CD4-positive, alpha-beta T cell treated with Interleukin-12 subunit alpha and Interleukin-12 subunit beta, for 1 hour (primary cell): ENCODE data around the gene C1GALT1.
"Not testable (repeated sequence)": the region's sequence is repeated elsewhere in the genome, so short reads cannot be mapped to it uniquely, and the experiment has no call there.

ENCODE experiments used
- DNase-seq: peaks from one replicate; pipeline ENCODE4 v3.0.0-alpha.2; 2020

The C1GALT1 gene

DNA sequence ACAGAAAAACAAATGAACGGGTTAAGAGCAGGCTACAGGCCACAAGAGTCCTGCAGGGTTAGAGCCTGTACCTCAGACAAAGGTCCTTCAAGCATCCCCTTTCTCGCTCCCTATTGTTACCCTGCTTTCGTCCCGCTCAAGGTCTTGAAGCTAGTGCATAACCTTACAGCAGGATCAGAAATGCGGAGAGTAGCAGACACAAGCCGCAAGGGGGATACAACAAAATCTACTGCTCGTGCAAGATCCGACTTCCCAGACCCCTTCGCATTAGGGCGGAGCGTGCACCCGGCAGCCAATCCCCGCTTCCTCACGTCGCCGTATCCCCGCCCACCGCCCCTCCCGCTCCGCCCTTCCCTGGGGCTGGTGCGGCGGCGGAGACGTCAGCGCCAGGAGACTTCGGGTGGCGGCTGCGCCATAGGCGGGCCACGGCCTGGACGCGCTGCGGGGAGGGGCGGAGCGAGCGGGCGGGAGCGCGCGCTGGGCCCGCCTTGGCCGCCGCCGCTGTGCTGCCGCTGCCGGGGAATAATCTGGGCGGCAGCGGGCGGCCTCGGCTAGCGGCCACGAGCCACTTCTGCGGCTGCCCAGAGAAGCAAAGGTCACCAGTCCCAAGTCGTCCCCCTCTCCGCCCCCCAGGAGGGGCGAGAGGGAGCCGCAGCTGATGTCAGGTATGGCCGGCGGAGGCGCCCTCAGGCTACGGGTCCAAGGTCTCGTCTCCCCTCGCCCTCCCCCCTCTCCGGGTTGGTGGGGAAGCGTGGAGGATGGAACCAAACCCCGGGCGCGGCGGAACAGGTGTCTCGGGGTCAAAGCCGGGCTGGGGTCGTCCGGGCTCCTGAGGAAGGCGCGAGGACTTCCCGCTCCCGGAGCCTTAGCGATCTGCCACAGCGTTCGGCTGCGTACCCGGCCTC is at the start of gene C1GALT1:
Gene C1GALT1, plus strand, starts transcription at position 389 of the 905 bp plus-strand sequence. CDS start 51,776 bp downstream, outside the sequence.
- peak; percentile 98 for DNase-seq

DNA sequence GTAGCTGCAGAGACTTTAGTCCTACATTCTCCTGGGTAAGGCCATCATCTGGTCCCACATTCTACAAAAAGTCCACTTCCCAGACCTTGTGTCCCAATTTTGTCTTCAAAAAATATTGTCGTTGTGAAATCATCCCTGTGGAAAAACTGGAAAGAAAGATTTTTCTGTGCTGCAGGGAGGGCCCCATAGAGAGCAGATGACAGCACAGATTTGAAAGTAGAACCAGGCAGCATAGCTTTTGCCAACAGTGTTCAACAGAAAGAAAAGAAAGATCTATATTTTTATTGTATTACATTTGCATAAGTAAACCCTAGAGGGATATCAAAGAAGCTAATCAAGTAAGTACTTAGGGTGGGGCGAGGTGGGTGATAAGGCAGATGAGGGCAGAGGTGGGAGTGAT is 48.3 kb upstream of the C1GALT1 start:
- no peak for DNase-seq

DNA sequence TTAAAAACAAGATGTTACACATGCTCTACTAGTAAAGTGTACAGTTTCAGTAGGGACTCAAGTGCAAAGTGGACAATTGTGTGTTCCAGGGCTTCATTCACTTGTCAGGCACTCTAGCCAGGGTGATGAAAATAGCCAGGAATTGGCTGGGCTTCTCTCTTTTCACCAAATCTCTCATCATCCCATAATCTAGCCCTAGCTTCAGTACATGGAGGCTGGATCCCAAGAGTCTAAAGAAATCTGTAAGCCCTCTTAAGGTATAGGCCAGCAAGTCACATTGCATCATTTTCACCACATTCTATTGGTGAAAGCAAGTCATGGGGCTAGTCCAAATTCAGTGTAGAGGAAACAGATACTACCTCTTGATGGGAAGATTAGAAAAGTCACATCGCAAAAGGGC is 47.3 kb upstream of the C1GALT1 start:
- no peak for DNase-seq

DNA sequence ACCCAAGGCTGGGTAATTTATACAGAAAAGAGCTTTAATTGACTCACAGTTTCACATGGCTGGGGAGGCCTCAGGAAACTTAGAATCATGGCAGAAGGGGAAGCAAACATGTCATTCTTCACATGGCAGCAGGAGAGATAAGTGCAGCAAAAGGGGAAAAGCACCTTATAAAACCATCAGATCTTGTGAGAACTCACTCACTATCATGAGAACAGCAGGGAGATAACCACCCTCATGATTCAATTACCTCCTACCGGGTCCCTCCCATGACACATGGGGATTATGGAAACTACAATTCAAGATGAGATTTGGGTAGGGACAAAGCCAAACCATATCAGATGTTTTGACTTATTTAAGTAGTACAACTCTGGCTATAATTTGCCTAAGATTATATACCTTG is 46.4 kb upstream of the C1GALT1 start:
- DNase-seq: not testable (repeated sequence)

DNA sequence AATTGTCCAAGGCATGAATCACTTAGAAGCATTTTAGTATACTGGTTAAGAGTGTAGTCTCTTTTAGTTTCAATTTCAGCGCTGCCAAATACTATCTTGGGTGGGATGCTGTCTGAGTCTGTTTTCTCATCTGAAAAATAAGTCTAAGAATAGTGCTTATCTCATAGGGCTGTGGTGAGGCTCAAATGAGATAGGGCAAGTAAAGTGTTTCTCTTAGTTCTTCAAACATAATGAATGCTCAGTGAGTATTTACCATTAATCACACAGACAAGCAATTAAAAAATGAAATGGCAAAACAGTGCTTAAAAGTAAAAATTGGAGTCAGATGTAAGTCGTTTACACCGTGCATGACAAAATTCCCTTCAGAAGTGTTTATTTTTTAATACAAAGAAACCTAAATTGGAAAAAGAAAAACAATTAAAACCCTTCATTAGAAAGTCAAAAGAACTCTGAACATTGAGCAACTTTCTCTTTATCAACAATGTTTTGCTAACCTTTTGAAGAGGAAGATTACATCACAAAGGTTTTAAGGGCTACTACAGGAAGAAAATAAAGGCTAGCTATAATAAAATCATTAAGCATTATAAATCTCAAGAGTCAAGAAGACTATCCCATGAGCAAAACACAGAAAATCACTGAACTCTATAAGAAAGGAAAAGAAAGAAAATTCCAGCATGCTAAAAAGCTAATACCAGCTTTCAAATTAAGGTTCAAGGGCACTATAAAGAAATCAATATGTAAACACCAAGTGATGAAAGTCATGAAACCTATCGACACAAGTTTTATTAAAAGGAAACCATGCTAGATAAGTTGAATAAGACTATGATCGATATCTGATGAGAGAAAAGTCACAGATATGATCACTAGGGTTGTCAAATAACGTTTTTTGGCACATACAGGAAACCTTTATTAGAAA is 45.6 kb upstream of the C1GALT1 start:
- DNase-seq: no peak

DNA sequence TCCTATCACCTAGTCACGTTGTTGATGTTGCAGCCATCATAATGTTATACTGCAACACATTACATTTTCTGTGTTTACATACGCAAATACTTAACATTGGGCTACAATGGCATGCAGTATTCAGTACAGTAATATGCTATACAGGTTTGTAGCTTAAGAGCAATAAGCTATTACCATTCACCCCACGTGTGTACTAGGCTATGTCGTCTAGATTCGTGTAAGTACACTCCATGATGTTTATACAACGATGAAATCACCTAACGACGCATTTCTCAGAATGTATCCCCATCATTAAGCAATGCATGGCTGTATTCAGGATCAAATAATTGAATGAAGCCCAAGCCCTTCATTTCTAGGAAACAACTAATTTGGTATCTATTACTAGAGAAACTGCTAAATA is 43.4 kb upstream of the C1GALT1 start:
- no peak for DNase-seq

DNA sequence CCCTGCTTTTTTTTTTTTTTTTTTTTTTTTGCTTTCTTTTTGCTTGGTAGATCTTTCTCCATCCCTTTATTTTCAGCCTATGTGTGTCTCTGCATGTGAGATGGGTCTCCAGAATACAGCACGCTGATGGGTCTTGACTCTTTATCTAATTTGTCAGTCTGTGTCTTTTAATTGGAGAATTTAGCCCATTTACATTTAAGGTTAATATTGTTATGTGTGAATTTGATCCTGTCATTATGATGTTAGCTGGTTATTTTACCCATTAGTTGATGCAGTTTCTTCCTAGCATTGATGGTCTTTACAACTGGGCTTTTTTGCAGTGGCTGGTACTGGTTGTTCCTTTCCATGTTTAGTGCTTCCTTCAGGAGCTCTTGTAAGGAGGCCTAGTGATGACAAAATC is 38.9 kb upstream of the C1GALT1 start:
- not testable (repeated sequence) for DNase-seq

DNA sequence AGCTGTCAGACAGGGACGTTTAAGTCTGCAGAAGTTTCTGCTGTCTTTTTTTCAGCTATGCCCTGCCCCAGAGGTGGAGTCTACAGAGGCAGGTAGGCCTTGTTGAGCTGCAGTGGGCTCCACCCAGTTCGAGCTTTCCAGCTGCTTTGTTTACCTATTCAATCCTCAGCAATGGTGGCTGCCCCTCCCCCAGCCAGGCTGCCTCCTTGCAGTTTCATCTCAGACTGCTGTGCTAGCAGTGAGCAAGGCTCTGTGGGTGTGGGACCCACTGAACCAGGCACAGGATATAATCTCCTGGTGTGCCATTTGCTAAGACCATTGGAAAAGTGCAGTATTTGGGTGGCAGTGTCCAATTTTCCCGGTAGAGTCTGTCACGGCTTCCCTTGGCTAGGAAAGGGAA is 37.2 kb upstream of the C1GALT1 start:
- DNase-seq: not testable (repeated sequence)

DNA sequence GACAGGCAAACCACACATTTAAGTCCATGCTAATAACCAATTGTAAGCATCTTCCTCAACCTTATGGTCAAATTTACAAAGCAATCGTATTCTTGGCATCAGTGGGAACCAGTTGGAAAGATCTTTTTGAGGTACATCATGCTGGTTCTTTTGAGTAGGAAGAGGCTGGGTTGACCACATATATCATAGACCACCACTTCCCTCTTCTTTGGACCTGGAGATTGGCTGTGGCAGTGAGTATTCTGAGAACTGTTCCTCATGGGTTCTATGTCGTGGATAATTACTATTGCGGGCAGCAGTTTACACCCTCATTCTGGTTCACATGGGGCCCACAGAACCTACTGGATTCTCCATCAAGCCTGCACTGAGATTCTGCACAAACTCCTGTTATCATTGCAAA is 35.5 kb upstream of the C1GALT1 start:
- no peak for DNase-seq

DNA sequence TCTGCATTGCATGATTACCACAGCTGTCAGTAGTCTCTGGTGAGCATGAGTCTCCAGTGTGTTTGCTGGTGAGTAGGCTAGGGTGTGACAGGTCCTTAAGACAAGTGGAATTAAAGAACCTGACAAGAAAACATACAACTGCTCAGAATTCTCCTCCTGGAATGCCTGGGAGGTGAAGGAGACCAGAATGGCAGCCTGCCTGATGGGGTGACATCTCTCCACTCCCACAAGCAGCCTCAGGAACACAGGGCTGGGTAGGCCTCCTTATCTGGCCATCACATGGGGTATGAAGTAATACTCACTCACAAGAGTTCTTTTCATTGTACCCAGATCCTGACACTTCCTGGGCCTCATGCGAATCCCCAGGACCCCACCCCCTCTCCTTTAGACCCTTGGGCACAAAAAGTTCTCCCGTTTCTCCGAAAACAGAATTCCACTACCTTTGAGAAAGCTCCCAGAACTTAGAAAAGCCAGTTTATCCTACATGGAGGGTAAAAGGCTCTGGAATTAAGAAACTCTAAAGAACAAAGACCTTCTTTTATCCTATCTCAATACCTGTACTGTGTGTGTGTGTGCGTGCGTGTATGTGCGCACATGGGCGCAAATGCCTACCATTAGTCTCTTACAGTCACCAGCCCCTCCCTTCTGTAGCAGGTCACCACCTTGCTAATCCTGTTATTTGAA is 33.4 kb upstream of the C1GALT1 start:
- no peak for DNase-seq

DNA sequence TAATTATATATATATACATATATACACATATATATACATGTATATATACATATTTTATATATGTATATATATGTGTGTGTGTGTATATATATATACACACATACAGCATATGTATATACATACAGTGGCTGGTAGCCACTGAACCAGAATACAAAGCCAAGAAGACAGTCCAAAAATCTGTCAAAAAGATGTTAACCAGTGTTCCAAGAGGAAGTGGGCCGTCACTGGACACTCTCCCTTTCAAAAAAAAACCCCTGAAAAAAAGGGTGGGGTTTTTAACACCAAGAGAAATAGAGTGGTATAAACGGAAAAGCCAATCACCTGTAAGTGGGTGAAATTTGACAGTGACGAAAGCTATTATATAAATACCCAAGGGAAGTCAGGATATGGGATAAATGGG is 31.1 kb upstream of the C1GALT1 start:
- no peak for DNase-seq

DNA sequence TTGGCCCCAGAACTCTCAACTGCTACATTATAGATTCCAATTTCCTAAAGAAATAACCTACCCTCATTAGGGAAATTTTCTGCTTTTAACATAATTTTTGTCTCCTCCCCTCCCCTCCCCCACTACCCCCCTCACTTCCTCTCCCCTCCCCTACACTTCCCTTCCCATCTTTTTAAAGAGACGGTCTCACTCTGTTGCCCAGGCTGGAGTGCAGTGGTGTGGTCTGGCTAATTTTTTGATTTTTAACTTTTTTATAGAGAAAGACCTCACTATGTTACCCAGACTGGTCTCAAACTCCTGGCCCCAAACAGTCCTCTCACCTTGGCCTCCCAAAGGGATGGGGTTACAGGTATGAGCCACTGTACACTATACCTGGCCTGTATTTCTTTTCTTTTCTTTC is 30.5 kb upstream of the C1GALT1 start:
- DNase-seq: no peak

DNA sequence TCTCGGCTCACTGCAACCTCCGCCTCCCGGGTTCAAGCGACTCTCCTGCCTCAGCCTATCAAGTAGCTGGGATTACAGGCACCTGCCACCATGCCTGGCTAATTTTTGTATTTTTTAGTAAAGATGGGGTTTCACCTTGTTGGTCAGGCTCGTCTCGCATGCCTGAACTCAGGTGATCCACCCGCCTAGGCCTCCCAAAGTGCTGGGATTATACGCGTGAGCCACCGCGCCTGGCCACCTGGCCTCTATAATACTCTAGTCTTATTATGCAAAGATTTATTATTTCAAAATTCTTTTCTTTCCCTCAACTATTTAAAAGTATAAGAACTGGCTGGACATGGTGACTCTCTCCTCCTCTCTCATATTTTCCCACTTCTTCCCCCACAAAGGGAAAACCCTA is 30.0 kb upstream of the C1GALT1 start:
- DNase-seq: no peak

DNA sequence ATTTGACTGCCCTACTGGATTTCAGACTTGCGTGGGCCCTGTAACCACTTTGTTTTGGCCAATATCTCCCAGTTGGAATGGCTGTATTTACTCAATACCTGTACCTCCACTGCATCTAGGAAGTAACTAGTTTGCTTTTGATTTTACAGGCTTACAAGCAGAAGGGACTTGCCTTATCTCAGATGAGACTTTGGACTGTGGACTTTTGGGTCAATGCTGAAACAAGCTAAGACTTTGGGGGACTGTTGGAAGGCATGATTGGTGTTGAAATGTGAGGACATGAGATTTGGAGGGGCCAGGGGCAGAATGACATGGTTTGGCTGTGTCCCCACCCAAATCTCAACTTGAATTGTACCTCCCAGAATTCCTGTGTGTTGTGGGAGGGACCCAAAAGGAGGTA is 28.0 kb upstream of the C1GALT1 start:
- not testable (repeated sequence) for DNase-seq

DNA sequence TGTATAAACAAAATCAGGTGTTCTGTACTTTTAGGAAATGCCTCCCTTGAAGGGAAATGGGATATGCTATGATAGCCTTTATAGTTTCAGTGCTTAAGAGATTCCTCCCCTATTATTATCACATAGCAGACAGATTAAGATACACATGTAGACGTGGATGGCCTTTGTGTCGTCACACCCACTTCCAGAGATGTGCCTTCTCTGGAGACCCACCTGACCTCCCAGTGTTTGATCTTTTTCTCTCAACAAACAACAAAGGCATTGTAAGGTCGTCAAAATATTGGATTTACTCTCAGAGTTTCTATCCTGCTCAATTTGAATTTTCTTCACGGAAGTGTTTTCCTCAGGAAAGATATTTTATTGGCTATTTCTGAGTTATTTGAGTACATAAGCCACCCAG is 25.7 kb upstream of the C1GALT1 start:
- DNase-seq: no peak

DNA sequence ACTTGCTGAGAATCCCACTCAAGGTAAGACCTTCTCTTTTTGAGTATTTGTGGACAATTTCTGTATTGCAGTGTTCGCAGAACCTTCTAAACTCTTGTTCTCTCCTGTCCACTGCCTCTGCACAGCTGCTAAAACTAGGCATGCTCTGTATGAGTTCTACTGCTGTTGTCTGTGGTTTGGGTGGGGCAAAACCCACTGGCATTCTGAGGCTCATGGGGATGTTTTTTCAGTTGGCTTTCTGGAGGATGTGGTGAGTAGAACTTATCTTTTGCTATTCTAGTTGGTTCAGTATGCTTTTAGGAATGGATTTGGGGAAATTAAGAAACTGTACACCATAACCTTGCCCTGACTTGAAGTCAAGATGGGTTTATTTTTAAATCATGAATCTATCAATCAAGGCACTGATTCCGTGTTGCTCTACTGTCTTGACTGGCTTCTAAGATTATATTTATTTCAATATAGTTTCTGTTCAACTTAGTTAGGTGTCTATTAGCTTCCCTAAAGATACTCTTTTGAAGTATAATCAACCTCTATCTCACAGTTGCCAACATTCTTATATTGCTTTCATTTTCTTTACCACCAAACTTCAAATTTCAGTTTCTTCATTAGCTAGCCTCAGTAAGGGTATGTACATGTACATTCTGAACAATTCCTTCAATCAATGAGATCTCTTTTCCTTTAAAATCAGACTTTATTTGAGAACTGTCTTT is 25.0 kb upstream of the C1GALT1 start:
- peak; percentile 78 for DNase-seq

DNA sequence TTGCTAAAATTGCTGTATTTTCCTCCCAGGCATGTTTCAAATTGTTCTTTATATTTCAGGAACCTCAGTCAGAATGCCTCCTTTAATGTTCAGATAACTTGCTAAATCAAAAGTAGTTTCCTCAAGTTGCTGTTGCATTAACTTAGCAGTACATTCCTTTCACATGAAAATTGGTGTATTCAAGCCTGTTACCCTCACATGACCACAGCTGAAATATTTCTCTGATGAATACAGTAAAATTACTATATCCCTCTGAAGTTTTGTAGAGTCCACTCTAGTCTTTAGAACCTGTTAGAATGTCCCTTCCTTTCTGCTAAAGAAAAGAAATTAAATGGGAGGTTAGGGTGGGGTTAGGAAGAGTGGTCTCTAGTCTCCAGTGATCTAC is 24.5 kb upstream of the C1GALT1 start:
- DNase-seq: no peak

DNA sequence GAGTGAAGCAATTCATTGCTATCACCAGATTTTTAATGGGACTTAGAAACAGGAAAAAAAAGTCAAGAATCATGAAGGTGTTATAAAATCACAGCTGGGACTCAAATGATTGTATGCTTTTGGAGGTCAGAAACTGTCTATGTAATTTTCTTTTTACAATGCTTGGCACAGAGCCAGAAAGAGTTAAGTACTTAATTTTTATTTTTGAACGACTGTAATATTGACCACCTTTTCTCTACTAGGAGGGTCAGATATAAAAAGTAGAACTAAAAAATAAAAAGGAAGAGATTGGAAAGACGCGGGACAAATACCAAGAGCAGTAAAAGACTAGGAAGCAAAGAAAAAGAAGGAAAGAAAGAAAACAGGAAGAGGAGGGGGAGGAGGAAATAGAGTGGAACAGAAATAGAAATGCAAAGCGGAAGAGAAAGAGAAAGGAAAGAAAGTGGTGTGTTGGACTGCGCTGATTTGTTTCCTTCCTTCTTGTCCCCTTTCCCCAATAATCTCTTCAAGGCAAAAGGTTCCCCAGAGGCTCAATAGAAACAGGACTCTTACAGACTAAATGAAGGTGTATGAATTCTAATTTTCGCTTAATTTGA is 23.2 kb upstream of the C1GALT1 start:
- DNase-seq: no peak

DNA sequence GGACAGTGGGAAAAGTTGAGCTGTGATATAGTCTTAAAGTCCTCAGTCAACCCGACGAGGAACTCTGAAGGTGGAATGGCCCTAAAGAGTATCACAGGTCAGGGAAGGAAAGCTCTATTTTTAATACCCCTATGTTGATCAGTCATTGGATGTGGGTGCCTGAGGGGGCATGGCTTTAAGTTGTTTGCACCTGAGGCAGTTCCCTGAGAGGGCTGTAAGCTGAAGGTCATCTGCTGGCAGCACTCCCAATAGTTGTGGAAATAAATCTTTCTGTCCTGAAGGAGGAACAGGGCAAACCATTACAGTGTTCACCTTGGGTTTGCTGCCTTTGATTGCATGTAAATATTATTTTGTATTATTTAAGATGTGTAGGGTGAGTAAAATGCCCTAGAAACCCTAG is 17.8 kb upstream of the C1GALT1 start:
- no peak for DNase-seq

DNA sequence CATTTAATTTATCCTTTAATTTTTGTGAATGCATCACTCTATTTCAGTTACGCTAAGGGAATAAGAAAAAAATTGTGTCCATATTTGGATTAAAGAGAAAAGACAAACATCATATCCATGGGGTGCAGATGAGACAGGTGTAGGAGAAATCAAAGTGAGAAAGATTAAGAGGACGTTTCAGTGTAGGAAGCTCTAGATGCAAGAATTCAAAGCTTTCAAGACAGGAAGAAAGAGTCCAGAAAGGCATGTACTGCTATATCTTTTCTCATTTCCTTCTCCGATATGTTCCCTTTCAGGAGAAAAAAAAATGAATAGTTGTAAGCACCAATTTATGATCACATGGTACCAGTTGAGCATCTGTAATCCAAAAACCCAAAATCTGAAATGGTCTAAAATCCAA is 17.0 kb upstream of the C1GALT1 start:
- no peak for DNase-seq

DNA sequence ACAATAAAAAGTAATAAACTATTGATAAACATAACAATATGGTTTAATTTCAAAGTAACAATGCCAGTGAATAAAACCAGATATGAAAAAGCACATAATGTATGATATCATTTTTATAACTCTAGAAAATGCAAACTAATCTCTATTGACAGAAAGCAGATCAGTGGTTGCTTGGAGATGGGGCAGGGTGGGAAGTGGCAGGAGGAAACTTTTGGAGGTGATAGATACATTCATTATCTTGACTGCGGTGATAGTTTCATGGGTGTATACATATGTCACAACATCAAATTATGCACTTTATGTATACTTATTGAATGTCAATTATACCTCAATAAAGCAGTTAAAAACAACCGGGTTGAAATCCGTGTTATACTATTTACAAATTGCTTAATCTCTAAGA is 16.0 kb upstream of the C1GALT1 start:
- DNase-seq: no peak

DNA sequence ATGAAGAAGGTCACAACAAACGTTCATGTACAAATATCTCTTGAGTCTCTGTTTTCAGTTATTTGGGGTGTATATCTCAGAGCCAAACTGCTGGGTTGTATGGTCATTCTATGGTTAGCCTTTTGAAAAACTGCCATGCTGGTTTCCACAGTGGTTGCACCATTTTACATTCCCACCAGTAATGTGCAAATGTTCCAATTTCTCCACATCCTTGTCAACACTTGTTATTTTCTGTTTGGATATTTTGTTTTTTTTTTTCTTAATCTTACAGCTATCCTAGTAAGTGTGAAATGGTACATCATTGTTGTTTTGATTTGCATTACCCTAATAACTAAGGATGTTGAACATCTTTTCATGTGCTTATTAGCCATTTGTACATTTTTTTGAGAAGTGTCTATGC is 13.0 kb upstream of the C1GALT1 start:
- DNase-seq: no peak
